Measurements from ENCODE around the gene INSR. TPM values are rescaled to one million over a fixed set of nuclear protein-coding genes. Genes with fewer than 3 reads are reported as not detected.

The INSR gene
- total RNA-seq, 1 donor from 2014 or later = 23.9 TPM

GRCh38 chr19:7124782-7125181 lies 169.4 kb downstream of the INSR start:
- Mint-ChIP-seq H3K4me3 (ENCODE audit: unreplicated experiment) (no peak overlapping the region), H3K4me1 (ENCODE audit: low read depth, unreplicated experiment) (no peaks in the 10 kb centered on the region), H3K27me3 (ENCODE audit: unreplicated experiment) (peaks cover 2% of the 10 kb centered on the region), H3K36me3 (ENCODE audit: unreplicated experiment) (peaks cover 27% of the 10 kb centered on the region), H3K9me3 (ENCODE audit: unreplicated experiment) (peaks cover 10% of the 10 kb centered on the region), H3K27ac (ENCODE audit: unreplicated experiment) (no peak overlapping the region)
- no peak for DNase-seq
- no peak for TF ChIP-seq CTCF (IDR thresholded peaks at IDR 0.05; ENCODE audit: partially characterized antibody, unreplicated experiment)

- Mint-ChIP-seq H3K4me1 (ENCODE audit: low read depth, unreplicated experiment) (no peaks in the 10 kb centered on the region), H3K9me3 (ENCODE audit: unreplicated experiment) (peaks cover 8% of the 10 kb centered on the region), H3K27ac (ENCODE audit: unreplicated experiment) (no peak overlapping the region), H3K27me3 (ENCODE audit: unreplicated experiment) (peaks cover 6% of the 10 kb centered on the region), H3K4me3 (ENCODE audit: unreplicated experiment) (no peak overlapping the region), H3K36me3 (ENCODE audit: unreplicated experiment) (peaks cover 27% of the 10 kb centered on the region)
- DNase-seq = no peak
- TF ChIP-seq CTCF (IDR thresholded peaks at IDR 0.05; ENCODE audit: partially characterized antibody, unreplicated experiment) = no peak
These were observed 171.5 kb downstream of the INSR start for GRCh38 chr19:7122701-7123100.

GRCh38 chr19:7120499-7120898 lies 173.7 kb downstream of the INSR start:
- Mint-ChIP-seq H3K36me3 (ENCODE audit: unreplicated experiment) (peaks cover 22% of the 10 kb centered on the region), H3K27me3 (ENCODE audit: unreplicated experiment) (peaks cover 6% of the 10 kb centered on the region)

GRCh38 chr19:7119582-7119981 lies 174.6 kb downstream of the INSR start:
- H3K27ac Mint-ChIP-seq (ENCODE audit: unreplicated experiment) = no peak overlapping the region
- peaks cover 1% of the 10 kb centered on the region for H3K9me3 Mint-ChIP-seq (ENCODE audit: unreplicated experiment)
- DNase-seq = no peak
- TF ChIP-seq CTCF (IDR thresholded peaks at IDR 0.05; ENCODE audit: partially characterized antibody, unreplicated experiment) = no peak
- H3K4me1 Mint-ChIP-seq (ENCODE audit: low read depth, unreplicated experiment) = no peaks in the 10 kb centered on the region
- peaks cover 13% of the 10 kb centered on the region for H3K36me3 Mint-ChIP-seq (ENCODE audit: unreplicated experiment)
- H3K4me3 Mint-ChIP-seq (ENCODE audit: unreplicated experiment) = no peak overlapping the region
- H3K27me3 Mint-ChIP-seq (ENCODE audit: unreplicated experiment) = peaks cover 5% of the 10 kb centered on the region

More at GRCh38 chr19:7120499-7120898, 173.7 kb downstream of the INSR start:
- H3K9me3 Mint-ChIP-seq (ENCODE audit: unreplicated experiment) = peaks cover 8% of the 10 kb centered on the region
- H3K27ac Mint-ChIP-seq (ENCODE audit: unreplicated experiment) = no peak overlapping the region
- no peak for TF ChIP-seq CTCF (IDR thresholded peaks at IDR 0.05; ENCODE audit: partially characterized antibody, unreplicated experiment)
- no peaks in the 10 kb centered on the region for H3K4me1 Mint-ChIP-seq (ENCODE audit: low read depth, unreplicated experiment)
- no peak overlapping the region for H3K4me3 Mint-ChIP-seq (ENCODE audit: unreplicated experiment)
- no peak for DNase-seq

- Mint-ChIP-seq H3K4me1 (ENCODE audit: low read depth, unreplicated experiment) (no peaks in the 10 kb centered on the region), H3K36me3 (ENCODE audit: unreplicated experiment) (peaks cover 8% of the 10 kb centered on the region), H3K9me3 (ENCODE audit: unreplicated experiment) (peaks cover under 1% of the 10 kb centered on the region), H3K27ac (ENCODE audit: unreplicated experiment) (no peak overlapping the region), H3K4me3 (ENCODE audit: unreplicated experiment) (no peak overlapping the region), H3K27me3 (ENCODE audit: unreplicated experiment) (peaks cover 4% of the 10 kb centered on the region)
- DNase-seq = no peak
- no peak for TF ChIP-seq CTCF (IDR thresholded peaks at IDR 0.05; ENCODE audit: partially characterized antibody, unreplicated experiment)
These were observed 177.0 kb downstream of the INSR start for GRCh38 chr19:7117248-7117647.
